ENCODE data around the gene STIM2. TPM values are rescaled to one million over a fixed set of nuclear protein-coding genes. Genes with fewer than 3 reads are reported as not detected.

Gene STIM2
- total and polyA plus RNA-seq, 10 donors, result 26.8 to 66.6 (median 49.1) TPM

GRCh38 chr4:26815199-26815598 is 45.4 kb upstream of the STIM2 start:
- peaks cover 0 to 39% (median 0%) of the 10 kb centered on the region in 7 donors for H3K27me3 ChIP-seq (replicated peaks in 1 of 7)
- intact Hi-C loops (cut with DNase I; ENCODE audit: low total_unique reads), result no loop called here
- H3K36me3 ChIP-seq, result no peaks in the 10 kb centered on the region
- no peak overlapping the region for H3K27ac ChIP-seq
- DNase-seq, result no peak
- H3K4me3 ChIP-seq, result no peak overlapping the region
- H3K4me1 ChIP-seq, result peaks cover 8 to 27% (median 16%) of the 10 kb centered on the region in 6 donors
- TF ChIP-seq POLR2A (IDR thresholded peaks at IDR 0.05) (no peak), CTCF (IDR thresholded peaks at IDR 0.05 in 8 of 11, conservative IDR thresholded peaks at IDR 0.05 in 3 of 11) (no peak), POLR2AphosphoS5 (IDR thresholded peaks at IDR 0.05) (no peak)
- peaks cover 0 to 5% (median under 1%) of the 10 kb centered on the region in 8 donors for H3K9me3 ChIP-seq

- Histone ChIP-seq H3K4me3 (no peak overlapping the region), H3K27ac (no peak overlapping the region), H3K9me3 (peaks cover 0 to 10% (median 2%) of the 10 kb centered on the region in 8 donors), H3K4me1 (peaks cover 8 to 27% (median 16%) of the 10 kb centered on the region in 6 donors), H3K27me3 (replicated peaks in 1 of 7) (peaks cover 0 to 38% (median 0%) of the 10 kb centered on the region in 7 donors), H3K36me3 (no peaks in the 10 kb centered on the region)
- TF ChIP-seq POLR2AphosphoS5 (IDR thresholded peaks at IDR 0.05), result no peak
- TF ChIP-seq POLR2A (IDR thresholded peaks at IDR 0.05), result no peak
- no peak for TF ChIP-seq CTCF (IDR thresholded peaks at IDR 0.05 in 8 of 11, conservative IDR thresholded peaks at IDR 0.05 in 3 of 11)
- DNase-seq, result no peak
- WGBS, 5 donors, result 81 to 89% (median 87%) methylated on average over 4 to 5 of the region's 5 CpGs
- intact Hi-C loops (cut with DNase I; ENCODE audit: low total_unique reads), result no loop called here
These were observed 44.9 kb upstream of the STIM2 start for GRCh38 chr4:26815706-26816105.

GRCh38 chr4:26819026-26819425 is 41.6 kb upstream of the STIM2 start:
- 64 to 82% (median 68%) methylated on average over 4 of the region's 4 CpGs for WGBS, 5 donors

More at GRCh38 chr4:26819026-26819425, 41.6 kb upstream of the STIM2 start:
- Histone ChIP-seq H3K4me1 (peaks cover 7 to 37% (median 17%) of the 10 kb centered on the region in 6 donors), H3K27ac (no peak overlapping the region), H3K27me3 (replicated peaks in 1 of 7) (peaks cover 0 to 40% (median 0%) of the 10 kb centered on the region in 7 donors), H3K9me3 (peaks cover 0 to 21% (median 10%) of the 10 kb centered on the region in 8 donors), H3K4me3 (no peak overlapping the region), H3K36me3 (no peaks in the 10 kb centered on the region)
- intact Hi-C loops (cut with DNase I; ENCODE audit: low total_unique reads), result no loop called here
- DNase-seq, result no peak
- TF ChIP-seq POLR2A (IDR thresholded peaks at IDR 0.05) (no peak), POLR2AphosphoS5 (IDR thresholded peaks at IDR 0.05) (no peak), CTCF (IDR thresholded peaks at IDR 0.05 in 8 of 11, conservative IDR thresholded peaks at IDR 0.05 in 3 of 11) (no peak)

Data from spleen (tissue), 11 donors.